KOPT-K1 (cell line): ENCODE results near the gene TCF4.

Experiments used
- H3K27ac ChIP-seq: fragments of 200-600 bp; sonication (generic); 2 replicates; pipeline ENCODE4 v1.5.1; 2016; ENCODE audit warnings: antibody characterized with exemption, mild to moderate bottlenecking, low read depth, low read length; ENCODE audit not compliant: poor library complexity, severe bottlenecking
- H3K36me3 ChIP-seq: fragments of 200-600 bp; sonication (generic); 2 replicates; pipeline ENCODE4 v1.5.1; 2017; ENCODE audit warnings: antibody characterized with exemption, mild to moderate bottlenecking, low read length, moderate library complexity; ENCODE audit not compliant: insufficient read depth
- H3K9me3 ChIP-seq: fragments of 200-600 bp; sonication (generic); 2 replicates; pipeline ENCODE4 v1.5.1; 2017; ENCODE audit warnings: antibody characterized with exemption, low read length, mild to moderate bottlenecking; ENCODE audit not compliant: insufficient read depth, poor library complexity, severe bottlenecking

TCF4 gene

GRCh38 chr18:55539240-55539639 lies 48.8 kb downstream of the TCF4 start:
- H3K27ac ChIP-seq, result no peak overlapping the region
- H3K9me3 ChIP-seq, result no peaks in the 10 kb centered on the region

GRCh38 chr18:55534996-55535395 lies 53.0 kb downstream of the TCF4 start:
- Histone ChIP-seq H3K27ac (no peak overlapping the region), H3K9me3 (no peaks in the 10 kb centered on the region), H3K36me3 (no peaks in the 10 kb centered on the region)

More at GRCh38 chr18:55539240-55539639, 48.8 kb downstream of the TCF4 start:
- no peaks in the 10 kb centered on the region for H3K36me3 ChIP-seq

- no peak overlapping the region for H3K27ac ChIP-seq
- H3K9me3 ChIP-seq, result no peaks in the 10 kb centered on the region
- H3K36me3 ChIP-seq, result no peaks in the 10 kb centered on the region
Measured at GRCh38 chr18:55534547-55534946, 53.4 kb downstream of the TCF4 start.

- Histone ChIP-seq H3K9me3 (no peaks in the 10 kb centered on the region), H3K36me3 (no peaks in the 10 kb centered on the region), H3K27ac (no peak overlapping the region)
Measured at GRCh38 chr18:55530166-55530565, 57.8 kb downstream of the TCF4 start.

- Histone ChIP-seq H3K9me3 (no peaks in the 10 kb centered on the region), H3K36me3 (no peaks in the 10 kb centered on the region), H3K27ac (no peak overlapping the region)
Measured at GRCh38 chr18:55529581-55529980, 58.4 kb downstream of the TCF4 start.

- Histone ChIP-seq H3K36me3 (no peaks in the 10 kb centered on the region), H3K9me3 (no peaks in the 10 kb centered on the region), H3K27ac (no peak overlapping the region)
Measured at GRCh38 chr18:55525845-55526244, 62.1 kb downstream of the TCF4 start.

GRCh38 chr18:55524353-55525073 lies 63.5 kb downstream of the TCF4 start:
- Histone ChIP-seq H3K36me3 (no peaks in the 10 kb centered on the region), H3K27ac (no peak overlapping the region), H3K9me3 (no peaks in the 10 kb centered on the region)

GRCh38 chr18:55523001-55523400 lies 65.0 kb downstream of the TCF4 start:
- Histone ChIP-seq H3K9me3 (no peaks in the 10 kb centered on the region), H3K27ac (no peak overlapping the region), H3K36me3 (no peaks in the 10 kb centered on the region)

GRCh38 chr18:55522011-55522410 lies 66.0 kb downstream of the TCF4 start:
- H3K9me3 ChIP-seq, result no peaks in the 10 kb centered on the region
- no peak overlapping the region for H3K27ac ChIP-seq
- H3K36me3 ChIP-seq, result no peaks in the 10 kb centered on the region

- Histone ChIP-seq H3K9me3 (no peaks in the 10 kb centered on the region), H3K27ac (no peak overlapping the region), H3K36me3 (no peaks in the 10 kb centered on the region)
Measured at GRCh38 chr18:55517055-55517454, 70.9 kb downstream of the TCF4 start.

- Histone ChIP-seq H3K27ac (no peak overlapping the region), H3K9me3 (no peaks in the 10 kb centered on the region), H3K36me3 (no peaks in the 10 kb centered on the region)
Measured at GRCh38 chr18:55515941-55516710, 71.9 kb downstream of the TCF4 start.

- Histone ChIP-seq H3K27ac (no peak overlapping the region), H3K9me3 (no peaks in the 10 kb centered on the region), H3K36me3 (no peaks in the 10 kb centered on the region)
Measured at GRCh38 chr18:55515214-55515613, 72.8 kb downstream of the TCF4 start.

GRCh38 chr18:55513161-55513560 lies 74.8 kb downstream of the TCF4 start:
- no peaks in the 10 kb centered on the region for H3K36me3 ChIP-seq
- no peaks in the 10 kb centered on the region for H3K9me3 ChIP-seq
- no peak overlapping the region for H3K27ac ChIP-seq

GRCh38 chr18:55511277-55511676 lies 76.7 kb downstream of the TCF4 start:
- Histone ChIP-seq H3K9me3 (no peaks in the 10 kb centered on the region), H3K27ac (no peak overlapping the region), H3K36me3 (no peaks in the 10 kb centered on the region)

GRCh38 chr18:55510809-55511208 lies 77.2 kb downstream of the TCF4 start:
- no peak overlapping the region for H3K27ac ChIP-seq
- no peaks in the 10 kb centered on the region for H3K36me3 ChIP-seq
- H3K9me3 ChIP-seq, result no peaks in the 10 kb centered on the region
